IPS-NIHi7 (cell line): ENCODE measurements around the gene OR2L13.
"Not testable (repeated sequence)": the region's sequence is repeated elsewhere in the genome, so short reads cannot be mapped to it uniquely, and the experiment has no call there.

Source experiments
- DNase-seq: peaks from one replicate; pipeline ENCODE4 v3.0.0; 2012; ENCODE audit warnings: mixed read lengths; ENCODE audit errors: extremely low spot score

The OR2L13 gene

GRCh38 chr1:248094884-248095283 is at the start of gene OR2L13:
TSS of gene OR2L13 (plus strand) at chr1:248095184. CDS start at chr1:248099376, 4,192 bp downstream.
- DNase-seq = no peak

- no peak for DNase-seq
Measured at GRCh38 chr1:248045209-248045608, 49.8 kb upstream of the OR2L13 start.

GRCh38 chr1:248046536-248046935 is 48.4 kb upstream of the OR2L13 start, which contains the start of gene OR2L3:
TSS of gene OR2L3 (plus strand) at chr1:248046836. CDS start at chr1:248060682, 13,846 bp downstream.
- DNase-seq = no peak

- no peak for DNase-seq
Measured at GRCh38 chr1:248047008-248047407, 48.0 kb upstream of the OR2L13 start.

- no peak for DNase-seq
Measured at GRCh38 chr1:248054671-248055070, 40.3 kb upstream of the OR2L13 start.

- no peak for DNase-seq
Measured at GRCh38 chr1:248055261-248055660, 39.7 kb upstream of the OR2L13 start.

- DNase-seq = no peak
Measured at GRCh38 chr1:248065071-248065470, 29.9 kb upstream of the OR2L13 start.

GRCh38 chr1:248065604-248066003 is 29.4 kb upstream of the OR2L13 start:
- DNase-seq = no peak

- not testable (repeated sequence) for DNase-seq
Measured at GRCh38 chr1:248083864-248084263, 11.1 kb upstream of the OR2L13 start.

- no peak for DNase-seq
Measured at GRCh38 chr1:248098529-248098928, 3.5 kb downstream of the OR2L13 start.

GRCh38 chr1:248102847-248103246 is 7.9 kb downstream of the OR2L13 start:
- DNase-seq = no peak

- DNase-seq = no peak
Measured at GRCh38 chr1:248111157-248111556, 16.2 kb downstream of the OR2L13 start.

GRCh38 chr1:248114890-248115289 is 19.9 kb downstream of the OR2L13 start:
- no peak for DNase-seq

GRCh38 chr1:248127653-248128052 is 32.7 kb downstream of the OR2L13 start:
- DNase-seq = no peak

GRCh38 chr1:248136811-248137210 is 41.8 kb downstream of the OR2L13 start:
- no peak for DNase-seq

- no peak for DNase-seq
Measured at GRCh38 chr1:248140846-248141245, 45.9 kb downstream of the OR2L13 start.

GRCh38 chr1:248143311-248143710 is 48.3 kb downstream of the OR2L13 start:
- no peak for DNase-seq

GRCh38 chr1:248144513-248145198 is 49.7 kb downstream of the OR2L13 start, which contains the start of gene OR2M5:
TSS of gene OR2M5 (plus strand) at chr1:248145148. CDS start at chr1:248145148, 0 bp downstream.
- no peak for DNase-seq
